Measurements from ENCODE around the gene PPP2R5C. TPM values are rescaled to one million over a fixed set of nuclear protein-coding genes. Genes with fewer than 3 reads are reported as not detected.

Gene PPP2R5C
- total RNA-seq, 1 donor from 2014 or later, result 106 TPM

DNA sequence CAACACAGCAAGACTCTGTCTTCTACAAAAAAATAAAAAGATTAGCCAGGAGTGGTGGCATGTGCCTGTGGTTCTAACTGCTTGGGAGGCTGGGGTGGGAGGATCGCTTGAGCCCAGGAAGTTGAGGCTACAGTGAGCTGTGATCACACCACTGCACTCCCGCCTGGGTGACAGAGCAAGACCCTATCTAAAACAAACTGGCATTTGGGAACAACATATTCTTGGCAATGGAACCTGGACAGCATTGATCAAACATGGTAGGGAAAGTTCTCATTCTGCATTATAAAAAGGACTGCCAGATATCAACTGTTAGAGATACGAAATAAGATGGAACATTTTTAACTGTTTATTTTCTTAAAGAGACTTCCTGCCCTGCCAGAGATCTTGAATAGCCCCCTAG, 81.5 kb downstream of the PPP2R5C start:
- no peak for ATAC-seq

- peak; percentile 58 for ATAC-seq
These were observed 82.2 kb downstream of the PPP2R5C start for GRCh38 chr14:101843665-101844064.

- no peak for ATAC-seq
These were observed 82.7 kb downstream of the PPP2R5C start for GRCh38 chr14:101844219-101844618.

DNA sequence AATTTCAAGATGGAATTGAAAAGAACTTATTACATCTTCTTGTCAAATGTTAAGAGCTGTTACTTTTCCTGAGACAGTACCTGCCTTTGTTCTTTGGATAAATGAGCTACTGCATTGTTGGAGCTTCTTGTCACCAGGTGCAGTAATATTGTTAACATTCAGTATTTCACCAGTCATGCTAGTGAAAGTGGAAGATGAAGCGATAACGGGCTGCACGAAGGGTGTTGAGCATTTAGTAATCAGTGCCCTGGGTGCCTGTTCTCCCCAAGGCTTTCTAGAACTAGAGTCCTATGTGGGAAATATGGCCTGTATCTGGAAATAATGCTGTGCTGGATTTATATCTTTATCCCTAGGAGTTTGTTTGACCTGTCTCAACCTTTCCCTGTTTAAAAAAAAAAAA, 83.2 kb downstream of the PPP2R5C start:
- ATAC-seq, result no peak

DNA sequence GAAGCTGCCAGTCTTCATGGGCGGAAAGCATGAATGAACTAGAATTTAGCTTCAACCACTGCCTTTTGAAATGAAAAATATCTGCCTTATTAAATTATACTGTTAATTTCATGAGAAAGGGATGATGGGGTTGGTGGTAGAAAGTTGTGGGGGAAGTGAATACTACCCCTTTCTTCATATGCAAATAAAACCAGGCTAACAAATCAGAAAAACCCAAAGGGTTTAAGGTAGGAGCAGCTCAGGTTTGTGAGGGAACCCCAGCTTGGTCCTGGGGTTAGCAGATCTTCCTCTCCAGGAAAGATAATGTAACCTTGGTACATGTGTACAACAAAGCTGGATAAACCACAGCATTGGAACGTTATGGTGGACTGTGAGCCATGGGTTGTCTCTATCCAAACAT, 84.0 kb downstream of the PPP2R5C start:
- ATAC-seq, result no peak

- no peak for ATAC-seq
These were observed 84.4 kb downstream of the PPP2R5C start for GRCh38 chr14:101845896-101846295.

DNA sequence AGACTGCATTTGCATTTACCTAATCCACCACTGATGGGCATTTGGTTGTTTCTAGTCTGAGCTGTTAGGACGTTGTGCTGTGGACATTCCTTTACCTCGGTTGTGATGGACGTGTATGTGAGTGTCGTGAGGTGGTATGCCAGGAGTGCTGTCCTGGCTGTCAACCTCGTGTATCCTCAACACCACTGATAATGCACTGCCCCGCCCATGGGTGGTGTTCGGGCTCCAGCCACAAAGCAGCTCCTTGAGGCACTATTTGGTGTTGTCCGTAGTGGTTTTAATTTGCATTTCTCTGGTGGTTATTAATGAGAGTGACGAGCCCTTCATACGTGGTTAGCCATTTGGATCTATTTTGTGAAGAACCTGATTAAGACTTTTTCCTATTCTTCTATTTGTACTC, 87.6 kb downstream of the PPP2R5C start:
- no peak for ATAC-seq

- no peak for ATAC-seq
These were observed 88.1 kb downstream of the PPP2R5C start for GRCh38 chr14:101849640-101850039.

DNA sequence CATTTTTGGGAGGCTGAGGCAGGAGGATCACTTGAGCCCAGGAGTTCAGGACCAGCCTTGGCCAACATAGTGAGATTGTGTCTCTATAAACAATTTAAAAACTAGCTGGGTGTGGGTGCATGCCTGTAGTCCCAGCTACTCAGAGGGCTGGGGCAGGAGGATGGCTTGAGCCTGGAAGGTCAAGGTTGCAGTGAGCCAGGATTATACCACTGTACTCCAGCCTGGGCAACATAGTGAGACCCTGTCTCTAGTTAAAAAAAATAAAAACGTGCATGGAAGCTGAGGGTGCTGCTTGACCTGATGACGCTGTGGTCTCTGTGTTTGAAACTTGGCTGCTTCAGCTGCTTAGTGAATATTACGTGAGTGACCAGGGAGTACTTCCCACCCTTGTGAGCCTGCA, 89.7 kb downstream of the PPP2R5C start:
- ATAC-seq, result no peak

DNA sequence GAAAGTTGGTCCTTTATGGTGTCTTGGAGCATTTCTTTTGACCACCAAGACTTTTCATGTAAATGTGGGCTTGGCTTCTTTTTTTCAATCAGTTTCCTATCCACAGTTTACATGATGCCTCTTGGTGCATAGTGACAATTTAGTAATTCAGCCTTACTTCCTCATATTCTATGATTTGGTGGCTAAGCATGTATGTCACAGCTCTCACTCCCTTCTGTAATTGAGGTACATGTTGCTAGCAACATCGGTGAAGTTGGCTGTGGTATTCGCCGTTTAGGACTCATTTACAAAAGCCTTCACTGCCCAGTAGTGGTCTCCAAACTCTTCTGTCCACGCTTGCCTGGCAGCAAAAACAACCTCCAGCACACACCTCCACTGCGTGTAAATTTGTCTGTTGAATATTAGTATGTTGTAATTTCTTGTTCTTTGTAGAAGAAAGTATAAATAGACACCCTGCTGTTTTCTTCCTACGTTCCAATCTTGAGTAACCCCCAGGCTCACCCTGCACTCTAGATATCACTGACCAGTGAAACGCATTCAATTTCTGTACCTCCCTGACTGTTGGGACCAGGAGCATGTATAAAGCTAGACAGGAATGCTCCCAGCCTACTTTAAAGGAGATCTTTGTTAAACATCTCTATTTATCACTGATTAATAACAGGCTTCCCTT, 90.4 kb downstream of the PPP2R5C start:
- ATAC-seq, result no peak

- no peak for ATAC-seq
These were observed 91.3 kb downstream of the PPP2R5C start for GRCh38 chr14:101852785-101853184.

DNA sequence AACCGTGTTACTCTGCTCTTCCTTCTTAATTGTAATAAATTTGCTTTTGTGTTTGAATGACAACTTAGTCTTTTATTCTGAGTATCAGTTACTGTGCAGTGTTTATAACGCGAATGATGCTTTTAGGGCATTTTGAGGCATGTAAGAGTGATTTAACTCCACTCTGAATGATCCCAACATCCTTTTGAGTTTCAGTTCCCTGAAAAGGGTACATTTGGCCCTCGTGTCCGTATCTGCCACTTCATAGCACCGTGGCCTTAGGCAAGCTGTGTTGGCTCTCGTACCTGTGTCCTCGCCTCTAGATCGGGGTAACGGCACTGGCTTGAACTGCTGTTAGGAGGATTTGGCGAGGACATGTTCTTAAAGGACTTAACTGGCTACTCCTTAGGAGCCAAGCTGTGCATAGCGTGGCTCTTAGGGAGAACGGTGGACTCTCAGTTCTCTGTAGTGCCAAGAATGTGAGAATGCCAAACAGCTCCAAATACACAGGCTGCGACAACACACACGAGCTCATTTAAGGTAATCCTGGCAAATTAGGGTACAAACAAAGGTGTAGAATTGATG, 92.0 kb downstream of the PPP2R5C start:
- no peak for ATAC-seq

DNA sequence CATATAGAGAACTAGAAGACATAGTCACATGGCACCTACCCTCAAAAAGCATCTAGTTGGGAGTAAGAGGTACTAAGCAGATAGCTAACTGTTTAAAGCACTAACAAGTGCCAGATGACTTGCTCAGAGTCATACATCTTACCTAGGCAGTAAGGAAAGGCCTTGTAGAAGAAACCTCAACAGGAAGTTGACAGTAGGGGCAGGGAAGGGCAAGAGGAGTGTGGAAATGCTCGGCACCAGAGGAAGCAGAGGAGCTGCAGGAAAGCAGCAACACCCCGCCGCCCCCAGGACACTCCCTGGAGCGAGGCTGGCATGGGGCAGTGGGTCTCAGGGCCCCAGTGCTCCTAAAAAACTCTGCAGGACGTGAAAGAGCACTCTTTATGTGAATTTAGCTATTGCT, 92.9 kb downstream of the PPP2R5C start:
- no peak for ATAC-seq

DNA sequence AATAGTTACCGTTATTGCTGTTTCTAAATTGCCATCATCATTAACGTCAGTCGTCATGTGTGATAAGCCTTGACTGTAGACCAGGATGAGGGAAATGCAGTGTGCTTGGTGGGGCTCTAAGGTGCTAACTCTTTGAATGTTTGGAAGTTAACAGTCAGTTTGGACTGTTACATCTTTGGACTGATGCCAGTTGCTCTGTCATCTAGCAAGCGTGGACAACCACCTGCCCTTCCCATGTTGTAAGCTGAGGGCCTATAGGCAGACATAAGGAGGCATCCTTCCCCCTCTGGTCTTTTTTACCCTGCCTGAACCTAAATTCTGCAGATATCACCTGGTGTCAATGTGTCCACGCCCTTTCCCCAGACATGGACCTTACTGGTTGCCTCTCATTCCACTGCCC, 94.4 kb downstream of the PPP2R5C start:
- ATAC-seq, result no peak

GRCh38 chr14:101856536-101856935, 95.0 kb downstream of the PPP2R5C start:
- ATAC-seq, result no peak

DNA sequence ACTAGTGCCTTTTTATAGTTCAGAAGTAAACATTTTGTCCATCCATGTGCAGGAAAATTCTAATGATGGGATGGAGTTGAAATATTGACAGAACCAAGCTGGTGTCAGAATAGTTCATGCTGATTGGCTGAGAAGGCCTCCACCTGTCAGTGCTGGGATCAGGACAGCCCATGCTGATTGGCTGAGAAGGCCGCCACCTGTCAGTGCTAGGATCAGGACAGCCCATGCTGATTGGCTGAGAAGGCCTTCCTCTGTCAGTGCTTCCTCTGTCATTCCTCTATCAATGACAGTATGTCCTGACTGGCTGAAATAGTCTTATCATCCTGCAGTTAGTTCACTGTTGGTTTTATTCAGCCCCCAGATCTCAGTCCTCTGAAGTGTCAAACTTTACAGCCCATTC, 95.7 kb downstream of the PPP2R5C start:
- ATAC-seq, result no peak

GRCh38 chr14:101858791-101859537, 97.5 kb downstream of the PPP2R5C start:
- no peak for ATAC-seq

DNA sequence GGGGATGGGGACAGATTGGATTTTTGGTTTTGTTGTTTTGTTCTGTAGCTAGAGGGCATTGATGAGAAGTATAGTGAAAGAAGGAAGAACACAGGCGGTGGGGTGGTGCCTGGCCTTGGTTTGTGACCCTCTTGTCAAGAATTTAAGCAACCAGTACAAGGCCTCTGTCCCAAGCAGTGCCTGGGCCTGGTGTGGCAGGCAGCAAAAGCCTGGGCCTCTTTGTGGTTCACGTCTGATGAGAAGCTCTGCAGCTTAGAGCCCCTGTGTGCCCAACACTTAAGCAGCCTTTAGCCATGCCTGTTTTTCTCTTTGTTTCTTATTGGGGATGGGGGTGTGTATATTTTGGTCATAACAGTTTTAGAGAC, 98.0 kb downstream of the PPP2R5C start:
- ATAC-seq, result no peak

DNA sequence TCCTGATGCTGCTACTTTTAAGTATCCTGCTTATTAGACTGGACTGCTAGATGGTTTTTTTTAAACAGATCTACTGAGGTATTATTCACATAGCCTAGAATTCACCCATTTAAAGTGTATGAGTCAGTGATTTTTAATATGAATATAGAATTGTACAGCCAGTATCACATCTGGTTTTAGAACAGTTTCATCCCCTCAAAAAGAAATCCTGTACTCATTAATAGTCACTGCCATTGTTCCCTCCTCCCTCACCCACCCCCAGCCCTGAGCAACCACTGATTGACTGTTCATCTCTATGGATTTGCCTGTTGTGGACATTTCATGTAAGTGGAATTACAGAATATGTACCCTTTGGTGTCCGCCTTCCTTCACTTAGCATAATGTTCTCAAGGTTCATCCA, 98.4 kb downstream of the PPP2R5C start:
- no peak for ATAC-seq

- ATAC-seq, result no peak
These were observed 100.0 kb downstream of the PPP2R5C start for GRCh38 chr14:101861464-101861863.

- ATAC-seq, result no peak
These were observed 100.7 kb downstream of the PPP2R5C start for GRCh38 chr14:101862177-101862576.

DNA sequence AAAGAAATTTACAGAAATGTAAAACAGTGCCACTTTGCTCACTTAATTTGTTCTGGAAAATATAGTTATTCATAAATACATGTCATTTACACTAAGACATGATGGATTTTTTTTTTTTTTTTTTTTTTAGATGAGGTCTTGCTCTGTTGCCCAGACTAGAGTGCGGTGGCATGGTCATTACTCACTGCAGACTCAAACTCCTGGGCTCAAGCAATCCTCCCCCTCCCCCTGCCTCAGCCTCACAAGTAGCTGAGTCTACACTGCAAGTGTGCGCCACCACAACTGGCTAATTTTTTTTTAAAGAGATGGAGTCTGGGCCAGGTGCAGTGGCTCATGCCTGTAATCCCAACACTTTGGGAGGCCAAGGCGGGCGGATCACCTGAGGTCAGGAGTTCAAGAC, 101.2 kb downstream of the PPP2R5C start:
- ATAC-seq, result no peak

- ATAC-seq, result no peak
These were observed 103.8 kb downstream of the PPP2R5C start for GRCh38 chr14:101865288-101865687.

GRCh38 chr14:101867854-101868253, 106.3 kb downstream of the PPP2R5C start:
- no peak for ATAC-seq
